Peyer's patch (tissue), 4 donors: ENCODE measurements around the gene C19orf33.

Source experiments
- CTCF ChIP-seq, 6 experiments: fragments of 450-650 bp in 4 of 6; fragments of 200-600 bp in 2 of 6; sonication (generic) in 1 of 6; IDR thresholded peaks; one replicate each; pipeline ENCODE4 v1.5.1; 2017 to 2019; ENCODE audit warnings: antibody characterized with exemption in 6 of 6, mild to moderate bottlenecking in 3 of 6, moderate library complexity in 1 of 6
- POLR2A ChIP-seq, 2 donors: fragments of 450-650 bp; IDR thresholded peaks; one replicate each; pipeline ENCODE4 v1.5.1; 2017; ENCODE audit warnings: antibody characterized with exemption in 2 of 2, mild to moderate bottlenecking in 2 of 2, moderate library complexity in 2 of 2

GRCh38 chr19:38285567-38285966 is 18.5 kb upstream of the C19orf33 start:
- TF ChIP-seq POLR2A (IDR thresholded peaks at IDR 0.05) (no peak), CTCF (IDR thresholded peaks at IDR 0.05) (no peak)
